ENCODE measurements around the gene RBFOX2.
"Not testable (repeated sequence)": the region's sequence is repeated elsewhere in the genome, so short reads cannot be mapped to it uniquely, and the experiment has no call there.

Gene RBFOX2

GRCh38 chr22:35746946-35747703 lies 281.5 kb downstream of the RBFOX2 start:
- Mint-ChIP-seq H3K4me1 (no peaks in the 10 kb centered on the region), H3K4me3 (no peak overlapping the region), H3K27me3 (no peaks in the 10 kb centered on the region), H3K27ac (no peak overlapping the region), H3K36me3 (no peaks in the 10 kb centered on the region), H3K9me3 (no peaks in the 10 kb centered on the region)
- DNase-seq: no peak
- CTCF ChIA-PET: no interaction called here

- Mint-ChIP-seq H3K27ac (no peak overlapping the region), H3K27me3 (no peaks in the 10 kb centered on the region), H3K4me3 (no peak overlapping the region), H3K36me3 (no peaks in the 10 kb centered on the region), H3K4me1 (no peaks in the 10 kb centered on the region), H3K9me3 (no peaks in the 10 kb centered on the region)
- no peak for DNase-seq
- CTCF ChIA-PET: no interaction called here
These were observed 282.4 kb downstream of the RBFOX2 start for GRCh38 chr22:35746248-35746647.

- Mint-ChIP-seq H3K36me3 (no peaks in the 10 kb centered on the region), H3K9me3 (no peaks in the 10 kb centered on the region), H3K27ac (no peak overlapping the region), H3K4me1 (no peaks in the 10 kb centered on the region), H3K27me3 (peaks cover 4% of the 10 kb centered on the region), H3K4me3 (no peak overlapping the region)
- DNase-seq: no peak
- CTCF ChIA-PET: no interaction called here
These were observed 285.2 kb downstream of the RBFOX2 start for GRCh38 chr22:35743326-35743860.

GRCh38 chr22:35742342-35743100 lies 286.1 kb downstream of the RBFOX2 start:
- H3K4me3 Mint-ChIP-seq: no peak overlapping the region
- CTCF ChIA-PET: no interaction called here

GRCh38 chr22:35740616-35741015 lies 288.0 kb downstream of the RBFOX2 start:
- Mint-ChIP-seq H3K27ac (no peak overlapping the region), H3K9me3 (no peaks in the 10 kb centered on the region), H3K36me3 (no peaks in the 10 kb centered on the region), H3K4me1 (no peaks in the 10 kb centered on the region), H3K27me3 (peaks cover 10% of the 10 kb centered on the region), H3K4me3 (no peak overlapping the region)
- CTCF ChIA-PET: interaction anchor here (1.2 kb wide), 1 partner anchor 384 kb away, joined by 3 read pairs; no protein-coding TSS in a partner anchor
- DNase-seq: no peak

More at GRCh38 chr22:35742342-35743100, 286.1 kb downstream of the RBFOX2 start:
- Mint-ChIP-seq H3K27me3 (peaks cover 10% of the 10 kb centered on the region), H3K4me1 (no peaks in the 10 kb centered on the region), H3K9me3 (no peaks in the 10 kb centered on the region), H3K36me3 (no peaks in the 10 kb centered on the region), H3K27ac (no peak overlapping the region)
- DNase-seq: no peak

- CTCF ChIA-PET: interaction anchor here (1.1 kb wide), 1 partner anchor 112 kb away, joined by 3 read pairs; no protein-coding TSS in a partner anchor
- Mint-ChIP-seq H3K36me3 (no peaks in the 10 kb centered on the region), H3K27me3 (peaks cover 10% of the 10 kb centered on the region), H3K27ac (no peak overlapping the region), H3K4me3 (no peak overlapping the region), H3K4me1 (no peaks in the 10 kb centered on the region), H3K9me3 (no peaks in the 10 kb centered on the region)
- DNase-seq: no peak
These were observed 288.7 kb downstream of the RBFOX2 start for GRCh38 chr22:35739931-35740380.

- Mint-ChIP-seq H3K9me3 (no peaks in the 10 kb centered on the region), H3K27ac (peak overlapping the region; percentile 15), H3K36me3 (no peaks in the 10 kb centered on the region), H3K4me1 (no peaks in the 10 kb centered on the region), H3K27me3 (peaks cover 10% of the 10 kb centered on the region), H3K4me3 (no peak overlapping the region)
- DNase-seq: no peak
- CTCF ChIA-PET: interaction anchor here (1.1 kb wide), 1 partner anchor 112 kb away, joined by 3 read pairs; no protein-coding TSS in a partner anchor
These were observed 289.3 kb downstream of the RBFOX2 start for GRCh38 chr22:35739076-35739930.

- CTCF ChIA-PET: not testable (repeated sequence)
These were observed 290.7 kb downstream of the RBFOX2 start for GRCh38 chr22:35737886-35738285.

GRCh38 chr22:35736701-35737100 lies 291.9 kb downstream of the RBFOX2 start:
- CTCF ChIA-PET: no interaction called here
- H3K4me3 Mint-ChIP-seq: no peak overlapping the region

More at GRCh38 chr22:35737886-35738285, 290.7 kb downstream of the RBFOX2 start:
- not testable (repeated sequence) for DNase-seq, H3K27me3 Mint-ChIP-seq, H3K4me3 Mint-ChIP-seq, H3K36me3 Mint-ChIP-seq, H3K27ac Mint-ChIP-seq, H3K9me3 Mint-ChIP-seq, H3K4me1 Mint-ChIP-seq

GRCh38 chr22:35736166-35736565 lies 292.5 kb downstream of the RBFOX2 start:
- H3K27me3 Mint-ChIP-seq: peaks cover 16% of the 10 kb centered on the region
- H3K4me1 Mint-ChIP-seq: no peaks in the 10 kb centered on the region
- no peak overlapping the region for H3K4me3 Mint-ChIP-seq
- DNase-seq: no peak
- H3K9me3 Mint-ChIP-seq: no peaks in the 10 kb centered on the region
- CTCF ChIA-PET: no interaction called here
- H3K36me3 Mint-ChIP-seq: no peaks in the 10 kb centered on the region
- H3K27ac Mint-ChIP-seq: no peak overlapping the region

More at GRCh38 chr22:35736701-35737100, 291.9 kb downstream of the RBFOX2 start:
- DNase-seq: no peak
- H3K4me1 Mint-ChIP-seq: no peaks in the 10 kb centered on the region
- no peaks in the 10 kb centered on the region for H3K9me3 Mint-ChIP-seq
- no peaks in the 10 kb centered on the region for H3K36me3 Mint-ChIP-seq
- no peak overlapping the region for H3K27ac Mint-ChIP-seq
- peaks cover 11% of the 10 kb centered on the region for H3K27me3 Mint-ChIP-seq

GRCh38 chr22:35735542-35735941 lies 293.1 kb downstream of the RBFOX2 start:
- no peaks in the 10 kb centered on the region for H3K9me3 Mint-ChIP-seq
- H3K27ac Mint-ChIP-seq: no peak overlapping the region
- no peak for DNase-seq
- no peaks in the 10 kb centered on the region for H3K36me3 Mint-ChIP-seq
- H3K4me3 Mint-ChIP-seq: no peak overlapping the region
- CTCF ChIA-PET: no interaction called here
- no peaks in the 10 kb centered on the region for H3K4me1 Mint-ChIP-seq
- peaks cover 16% of the 10 kb centered on the region for H3K27me3 Mint-ChIP-seq

GRCh38 chr22:35734517-35734827 lies 294.2 kb downstream of the RBFOX2 start:
- CTCF ChIA-PET: no interaction called here
- Mint-ChIP-seq H3K4me3 (no peak overlapping the region), H3K36me3 (no peaks in the 10 kb centered on the region), H3K27me3 (peaks cover 16% of the 10 kb centered on the region), H3K9me3 (no peaks in the 10 kb centered on the region), H3K4me1 (no peaks in the 10 kb centered on the region), H3K27ac (no peak overlapping the region)
- DNase-seq: no peak

GRCh38 chr22:35733791-35734516 lies 294.7 kb downstream of the RBFOX2 start:
- Mint-ChIP-seq H3K4me3 (no peak overlapping the region), H3K4me1 (no peaks in the 10 kb centered on the region), H3K36me3 (no peaks in the 10 kb centered on the region), H3K27ac (no peak overlapping the region), H3K9me3 (no peaks in the 10 kb centered on the region), H3K27me3 (peaks cover 13% of the 10 kb centered on the region)
- CTCF ChIA-PET: no interaction called here
- no peak for DNase-seq
